ENCODE data around the gene ZNF616. TPM values are rescaled to one million over a fixed set of nuclear protein-coding genes. Genes with fewer than 3 reads are reported as not detected.

The ZNF616 gene
- polyA plus RNA-seq (2012; ENCODE audit: missing spikeins): 2.2 TPM

- DNase-seq (ENCODE audit: insufficient read length) (peak; percentile 53), FAIRE-seq (peak; percentile 94)
Measured at GRCh38 chr19:52139252-52140031, at the start of gene ZNF616. Gene ZNF616 (minus strand): TSS chr19:52139938. CDS start chr19:52130512, 9,426 bp downstream.

GRCh38 chr19:52188822-52189734 is 49.3 kb upstream of the ZNF616 start:
- no peak for DNase-seq (ENCODE audit: insufficient read length)
- peak; percentile 100 for FAIRE-seq
- TF ChIP-seq POLR2AphosphoS5 (IDR thresholded peaks at IDR 0.05; ENCODE audit: low read depth, low read length) (0 out of 2 replicates have a peak, but pooled peaks have one; percentile 10), POLR2A (IDR thresholded peaks at IDR 0.05; ENCODE audit: low read depth, low read length) (no peak; the same call in 1 of the 2 replicates)

More at GRCh38 chr19:52139252-52140031, at the start of gene ZNF616:
- TF ChIP-seq POLR2AphosphoS5 (IDR thresholded peaks at IDR 0.05; ENCODE audit: low read depth, low read length) (peak; percentile 46; the same call in 1 of the 2 replicates), POLR2A (IDR thresholded peaks at IDR 0.05; ENCODE audit: low read depth, low read length) (peak; percentile 66), TAF1 (IDR thresholded peaks at IDR 0.05; ENCODE audit: borderline replicate concordance, low read depth, low read length) (0 out of 2 replicates have a peak, but pooled peaks have one; percentile 23)

- FAIRE-seq: no peak
- TF ChIP-seq POLR2AphosphoS5 (IDR thresholded peaks at IDR 0.05; ENCODE audit: low read depth, low read length): no peak
- no peak for TF ChIP-seq POLR2A (IDR thresholded peaks at IDR 0.05; ENCODE audit: low read depth, low read length)
- TF ChIP-seq TAF1 (IDR thresholded peaks at IDR 0.05; ENCODE audit: borderline replicate concordance, low read depth, low read length): no peak
- DNase-seq (ENCODE audit: insufficient read length): no peak
Measured at GRCh38 chr19:52187407-52187806, 47.7 kb upstream of the ZNF616 start.

- FAIRE-seq (no peak), DNase-seq (ENCODE audit: insufficient read length) (no peak)
- no peak for TF ChIP-seq POLR2A (IDR thresholded peaks at IDR 0.05; ENCODE audit: low read depth, low read length)
- TF ChIP-seq POLR2AphosphoS5 (IDR thresholded peaks at IDR 0.05; ENCODE audit: low read depth, low read length): no peak
- no peak for TF ChIP-seq TAF1 (IDR thresholded peaks at IDR 0.05; ENCODE audit: borderline replicate concordance, low read depth, low read length)
Measured at GRCh38 chr19:52176574-52176973, 36.8 kb upstream of the ZNF616 start.

- no peak for TF ChIP-seq TAF1 (IDR thresholded peaks at IDR 0.05; ENCODE audit: borderline replicate concordance, low read depth, low read length)
- FAIRE-seq: no peak
- DNase-seq (ENCODE audit: insufficient read length): no peak
Measured at GRCh38 chr19:52172347-52172746, 32.6 kb upstream of the ZNF616 start.

- peak; percentile 46; the same call in 1 of the 2 replicates for TF ChIP-seq POLR2A (IDR thresholded peaks at IDR 0.05; ENCODE audit: low read depth, low read length)
- TF ChIP-seq POLR2AphosphoS5 (IDR thresholded peaks at IDR 0.05; ENCODE audit: low read depth, low read length): no peak; the same call in 1 of the 2 replicates
- FAIRE-seq (peak; percentile 92), DNase-seq (ENCODE audit: insufficient read length) (peak; percentile 84)
Measured at GRCh38 chr19:52171321-52172169, 31.8 kb upstream of the ZNF616 start, which contains the start of gene ZNF836. Gene ZNF836 (minus strand): TSS chr19:52171621. CDS start chr19:52168072, 3,549 bp downstream.

- FAIRE-seq (peak; percentile 61), DNase-seq (ENCODE audit: insufficient read length) (peak; percentile 23)
- TF ChIP-seq POLR2AphosphoS5 (IDR thresholded peaks at IDR 0.05; ENCODE audit: low read depth, low read length) (no peak), POLR2A (IDR thresholded peaks at IDR 0.05; ENCODE audit: low read depth, low read length) (no peak), TAF1 (IDR thresholded peaks at IDR 0.05; ENCODE audit: borderline replicate concordance, low read depth, low read length) (no peak)
Measured at GRCh38 chr19:52170863-52171320, 31.2 kb upstream of the ZNF616 start.

DNA sequence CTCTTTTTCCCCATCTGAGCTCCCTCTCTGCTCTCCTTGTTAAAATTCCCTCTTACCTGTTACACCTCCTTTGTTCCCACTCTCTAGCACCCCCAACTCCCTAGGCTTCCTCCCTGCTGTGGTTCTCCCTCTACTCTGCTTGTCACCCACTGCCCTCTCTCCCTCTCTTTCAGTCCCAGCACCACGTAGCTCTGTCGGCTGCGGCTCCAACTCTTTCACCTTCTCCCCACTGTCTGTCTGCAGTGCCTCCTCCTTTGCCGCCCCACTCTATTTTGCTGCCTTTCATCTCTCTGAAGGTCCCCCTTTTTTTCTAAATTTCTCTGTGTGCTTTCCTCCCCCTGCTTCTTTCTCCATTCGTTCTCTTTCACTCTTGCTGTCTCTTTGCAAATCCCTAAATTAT is 30.6 kb upstream of the ZNF616 start:
- DNase-seq (ENCODE audit: insufficient read length) (no peak), FAIRE-seq (no peak)
- no peak for TF ChIP-seq TAF1 (IDR thresholded peaks at IDR 0.05; ENCODE audit: borderline replicate concordance, low read depth, low read length)
- TF ChIP-seq POLR2A (IDR thresholded peaks at IDR 0.05; ENCODE audit: low read depth, low read length): no peak
- no peak for TF ChIP-seq POLR2AphosphoS5 (IDR thresholded peaks at IDR 0.05; ENCODE audit: low read depth, low read length)

- FAIRE-seq: no peak
- DNase-seq (ENCODE audit: insufficient read length): no peak
- no peak for TF ChIP-seq POLR2A (IDR thresholded peaks at IDR 0.05; ENCODE audit: low read depth, low read length)
Measured at GRCh38 chr19:52155596-52156359, 16.0 kb upstream of the ZNF616 start.

GRCh38 chr19:52148256-52148655 is 8.5 kb upstream of the ZNF616 start:
- TF ChIP-seq POLR2AphosphoS5 (IDR thresholded peaks at IDR 0.05; ENCODE audit: low read depth, low read length) (no peak), POLR2A (IDR thresholded peaks at IDR 0.05; ENCODE audit: low read depth, low read length) (no peak), TAF1 (IDR thresholded peaks at IDR 0.05; ENCODE audit: borderline replicate concordance, low read depth, low read length) (no peak)
- no peak for FAIRE-seq
- DNase-seq (ENCODE audit: insufficient read length): no peak

Data from GM12892 (cell line).